ENCODE measurements around the gene EFNA1. TPM values are rescaled to one million over a fixed set of nuclear protein-coding genes. Genes with fewer than 3 reads are reported as not detected.

Gene EFNA1
- total RNA-seq, 1 donor from 2014 or later: 26.1 TPM

DNA sequence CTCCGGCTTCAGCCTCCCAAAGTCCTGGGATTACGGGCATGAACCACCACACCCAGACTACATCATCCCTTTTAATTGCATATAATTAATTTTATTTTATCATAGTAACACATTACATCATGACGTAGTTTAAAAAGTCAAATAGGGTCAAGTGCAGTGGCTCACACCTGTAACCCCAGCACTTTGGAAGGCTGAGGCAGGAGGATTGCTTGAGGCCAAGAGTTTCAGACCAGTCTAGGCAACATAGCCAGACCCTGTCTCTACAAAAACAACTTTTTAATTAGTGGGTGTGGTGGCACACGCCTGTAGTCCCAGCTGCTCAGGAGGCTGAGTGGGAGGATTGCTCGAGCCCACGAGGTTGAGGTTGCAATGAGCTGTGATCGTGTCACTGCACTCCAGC lies 28.3 kb upstream of the EFNA1 start:
- no peak for DNase-seq (ENCODE audit: extremely low spot score, unreplicated experiment)
- Mint-ChIP-seq H3K9me3 (no peaks in the 10 kb centered on the region), H3K27ac (no peak overlapping the region), H3K36me3 (no peaks in the 10 kb centered on the region), H3K4me1 (ENCODE audit: unreplicated experiment) (peaks cover 7% of the 10 kb centered on the region), H3K4me3 (no peak overlapping the region), H3K27me3 (peaks cover 4% of the 10 kb centered on the region)
- TF ChIP-seq, protein P1, sequence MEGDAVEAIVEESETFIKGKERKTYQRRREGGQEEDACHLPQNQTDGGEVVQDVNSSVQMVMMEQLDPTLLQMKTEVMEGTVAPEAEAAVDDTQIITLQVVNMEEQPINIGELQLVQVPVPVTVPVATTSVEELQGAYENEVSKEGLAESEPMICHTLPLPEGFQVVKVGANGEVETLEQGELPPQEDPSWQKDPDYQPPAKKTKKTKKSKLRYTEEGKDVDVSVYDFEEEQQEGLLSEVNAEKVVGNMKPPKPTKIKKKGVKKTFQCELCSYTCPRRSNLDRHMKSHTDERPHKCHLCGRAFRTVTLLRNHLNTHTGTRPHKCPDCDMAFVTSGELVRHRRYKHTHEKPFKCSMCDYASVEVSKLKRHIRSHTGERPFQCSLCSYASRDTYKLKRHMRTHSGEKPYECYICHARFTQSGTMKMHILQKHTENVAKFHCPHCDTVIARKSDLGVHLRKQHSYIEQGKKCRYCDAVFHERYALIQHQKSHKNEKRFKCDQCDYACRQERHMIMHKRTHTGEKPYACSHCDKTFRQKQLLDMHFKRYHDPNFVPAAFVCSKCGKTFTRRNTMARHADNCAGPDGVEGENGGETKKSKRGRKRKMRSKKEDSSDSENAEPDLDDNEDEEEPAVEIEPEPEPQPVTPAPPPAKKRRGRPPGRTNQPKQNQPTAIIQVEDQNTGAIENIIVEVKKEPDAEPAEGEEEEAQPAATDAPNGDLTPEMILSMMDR (conservative IDR thresholded peaks at IDR 0.05): no peak

DNA sequence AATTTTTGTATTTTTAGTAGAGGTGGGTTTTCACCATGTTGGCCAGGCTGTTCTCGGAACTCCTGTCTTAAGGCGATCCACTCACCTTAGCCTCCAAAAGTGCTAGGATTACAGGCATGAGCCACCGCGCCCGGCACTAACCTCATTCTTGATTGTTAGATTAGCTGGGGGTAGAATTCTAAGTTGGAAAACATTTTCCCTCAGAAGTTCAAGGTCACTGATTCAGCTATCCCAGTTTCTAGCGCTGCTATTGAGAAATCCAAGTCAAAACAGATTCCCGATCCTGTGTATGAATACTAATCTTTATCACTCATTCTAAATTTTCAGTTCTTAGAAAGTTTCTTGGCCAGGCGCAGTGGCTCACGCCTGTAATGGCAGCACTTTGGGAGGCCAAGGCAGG lies 24.4 kb upstream of the EFNA1 start:
- no peaks in the 10 kb centered on the region for H3K36me3 Mint-ChIP-seq
- TF ChIP-seq, protein P1 (conservative IDR thresholded peaks at IDR 0.05): no peak
- peaks cover 14% of the 10 kb centered on the region for H3K27me3 Mint-ChIP-seq
- no peak for DNase-seq (ENCODE audit: extremely low spot score, unreplicated experiment)
- H3K27ac Mint-ChIP-seq: no peak overlapping the region
- no peak overlapping the region for H3K4me3 Mint-ChIP-seq
- H3K9me3 Mint-ChIP-seq: no peaks in the 10 kb centered on the region
- H3K4me1 Mint-ChIP-seq (ENCODE audit: unreplicated experiment): no peaks in the 10 kb centered on the region

DNA sequence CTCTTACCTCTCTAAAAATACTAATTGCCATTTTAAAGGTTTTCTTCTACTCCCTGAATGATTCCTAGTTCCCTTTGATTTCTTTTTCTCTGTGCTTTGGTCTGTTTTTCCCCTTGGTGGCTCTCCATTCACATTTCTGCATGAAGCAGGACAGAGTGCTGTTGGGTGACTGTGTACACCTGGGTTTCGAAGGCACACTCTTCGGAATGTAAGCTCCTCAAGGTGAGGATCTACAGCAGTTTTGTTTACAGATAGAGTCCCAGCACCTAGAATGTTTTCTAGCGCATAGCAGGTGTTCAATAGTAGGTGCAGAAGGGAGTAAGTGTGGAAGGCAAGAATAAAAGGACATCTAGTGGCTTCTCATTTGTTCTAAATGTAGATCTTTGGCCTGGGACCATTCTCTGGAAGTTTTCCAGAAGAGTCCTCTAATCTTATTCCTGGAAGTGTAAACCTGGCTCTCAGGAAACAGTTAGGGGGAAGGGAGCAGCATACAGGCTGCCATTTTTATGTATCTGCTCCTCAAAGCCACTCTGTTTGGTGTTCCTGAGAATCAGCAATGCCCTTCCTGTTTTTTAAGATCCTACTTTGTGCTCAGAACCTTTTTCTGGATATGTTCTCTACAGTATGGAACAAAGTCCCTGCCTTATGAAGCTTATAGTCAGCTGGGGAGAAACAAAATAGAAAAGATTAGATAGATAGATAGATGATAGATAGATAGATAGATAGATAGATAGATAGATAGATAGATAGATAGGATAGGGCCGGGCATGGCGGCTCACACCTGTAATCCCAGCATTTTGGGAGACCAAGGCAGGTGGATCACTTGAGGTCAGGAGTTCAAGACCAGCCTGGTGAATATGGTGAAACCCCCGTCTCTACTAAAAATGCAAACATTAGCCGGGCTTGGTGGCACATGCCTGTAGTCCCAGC lies 22.8 kb upstream of the EFNA1 start:
- Mint-ChIP-seq H3K27me3 (peaks cover 18% of the 10 kb centered on the region), H3K36me3 (no peaks in the 10 kb centered on the region), H3K4me3 (no peak overlapping the region), H3K27ac (no peak overlapping the region), H3K9me3 (no peaks in the 10 kb centered on the region), H3K4me1 (ENCODE audit: unreplicated experiment) (no peaks in the 10 kb centered on the region)
- TF ChIP-seq, protein P1 (conservative IDR thresholded peaks at IDR 0.05): no peak
- DNase-seq (ENCODE audit: extremely low spot score, unreplicated experiment): no peak

- H3K9me3 Mint-ChIP-seq: no peaks in the 10 kb centered on the region
- no peak for DNase-seq (ENCODE audit: extremely low spot score, unreplicated experiment)
- H3K27me3 Mint-ChIP-seq: peaks cover 18% of the 10 kb centered on the region
- TF ChIP-seq, protein P1 (conservative IDR thresholded peaks at IDR 0.05): no peak
- no peak overlapping the region for H3K4me3 Mint-ChIP-seq
- peaks cover under 1% of the 10 kb centered on the region for H3K4me1 Mint-ChIP-seq (ENCODE audit: unreplicated experiment)
- no peaks in the 10 kb centered on the region for H3K36me3 Mint-ChIP-seq
- H3K27ac Mint-ChIP-seq: no peak overlapping the region
Measured at GRCh38 chr1:155105604-155106011, 22.1 kb upstream of the EFNA1 start.

DNA sequence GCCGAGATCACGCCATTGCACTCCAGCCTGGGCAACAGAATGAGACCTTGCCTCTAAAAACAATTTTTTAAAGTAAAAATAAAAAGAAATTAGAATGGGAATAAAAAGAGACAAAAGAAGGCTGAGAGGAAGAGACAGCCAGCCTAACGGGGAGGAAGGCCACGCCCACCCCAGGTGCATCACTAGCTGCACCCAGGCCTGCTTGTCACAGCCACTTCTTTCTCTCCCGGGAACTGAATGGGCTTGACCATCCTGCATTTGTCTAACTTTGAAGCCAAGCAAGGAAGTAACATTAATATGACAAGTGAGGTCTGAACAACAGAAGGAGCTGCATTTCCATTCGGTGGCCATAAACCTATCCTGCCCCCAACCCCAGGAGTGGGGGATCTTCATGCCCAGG lies 20.8 kb upstream of the EFNA1 start:
- TF ChIP-seq, protein P1 (conservative IDR thresholded peaks at IDR 0.05): no peak
- no peaks in the 10 kb centered on the region for H3K9me3 Mint-ChIP-seq
- H3K36me3 Mint-ChIP-seq: no peaks in the 10 kb centered on the region
- peaks cover 18% of the 10 kb centered on the region for H3K27me3 Mint-ChIP-seq
- H3K4me3 Mint-ChIP-seq: no peak overlapping the region
- no peak for DNase-seq (ENCODE audit: extremely low spot score, unreplicated experiment)
- peaks cover 4% of the 10 kb centered on the region for H3K4me1 Mint-ChIP-seq (ENCODE audit: unreplicated experiment)
- H3K27ac Mint-ChIP-seq: no peak overlapping the region
